ENCODE results near the gene SLC13A4.
"Not testable (repeated sequence)": the region's sequence is repeated elsewhere in the genome, so short reads cannot be mapped to it uniquely, and the experiment has no call there.

The SLC13A4 gene

DNA sequence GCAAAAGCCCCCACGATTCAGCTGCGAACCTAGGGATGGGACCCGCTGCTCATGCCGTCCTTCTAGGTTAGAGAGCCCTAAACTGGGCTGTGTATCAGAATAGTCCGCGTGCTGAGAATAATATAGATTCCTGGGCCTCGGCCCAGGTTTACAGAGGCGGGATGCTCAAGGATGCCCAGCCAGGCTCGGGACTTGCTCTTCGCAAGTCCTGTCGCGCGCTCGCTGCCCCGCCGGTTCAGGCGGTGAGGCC lies 65.9 kb downstream of the SLC13A4 start:
- no peak for DNase-seq (ENCODE audit: low spot score)

DNA sequence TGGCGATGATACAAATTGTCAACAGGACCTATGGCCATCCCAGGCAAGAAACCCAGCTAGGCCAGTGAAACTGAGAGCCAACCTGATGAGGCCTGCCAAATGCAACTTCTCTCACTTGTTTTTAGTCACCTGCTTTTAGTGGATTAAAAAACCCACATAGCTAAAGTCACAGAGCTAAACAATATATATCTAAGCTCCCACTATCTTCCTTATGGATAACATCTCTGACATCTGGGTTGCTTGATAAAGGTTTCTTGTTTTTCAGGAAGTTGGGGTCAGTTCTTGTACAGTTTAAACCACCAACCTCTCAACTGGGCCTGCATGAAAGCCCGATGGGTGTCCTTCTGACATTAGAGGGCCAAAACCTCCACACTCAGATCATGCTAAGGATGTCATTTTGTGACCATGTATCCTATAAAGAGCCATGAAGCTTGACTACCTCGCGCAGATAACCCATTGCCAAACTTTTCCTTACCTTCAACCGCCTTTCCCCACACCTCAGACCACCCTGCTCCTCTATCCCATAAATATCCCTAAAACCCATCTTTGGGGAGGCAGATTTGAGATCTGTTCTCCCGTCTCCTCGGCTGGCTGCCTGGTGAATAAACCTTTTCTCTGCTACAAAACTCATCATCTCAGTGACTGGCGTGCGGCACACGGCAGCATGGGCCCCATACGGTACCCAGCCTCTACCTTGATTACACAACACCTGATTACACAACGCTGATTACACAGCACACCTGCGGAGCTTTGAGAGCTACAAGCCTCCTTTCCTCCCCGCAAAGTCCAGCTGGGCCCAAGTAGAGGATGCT lies 66.5 kb downstream of the SLC13A4 start:
- DNase-seq (ENCODE audit: low spot score) = peak; percentile 25

DNA sequence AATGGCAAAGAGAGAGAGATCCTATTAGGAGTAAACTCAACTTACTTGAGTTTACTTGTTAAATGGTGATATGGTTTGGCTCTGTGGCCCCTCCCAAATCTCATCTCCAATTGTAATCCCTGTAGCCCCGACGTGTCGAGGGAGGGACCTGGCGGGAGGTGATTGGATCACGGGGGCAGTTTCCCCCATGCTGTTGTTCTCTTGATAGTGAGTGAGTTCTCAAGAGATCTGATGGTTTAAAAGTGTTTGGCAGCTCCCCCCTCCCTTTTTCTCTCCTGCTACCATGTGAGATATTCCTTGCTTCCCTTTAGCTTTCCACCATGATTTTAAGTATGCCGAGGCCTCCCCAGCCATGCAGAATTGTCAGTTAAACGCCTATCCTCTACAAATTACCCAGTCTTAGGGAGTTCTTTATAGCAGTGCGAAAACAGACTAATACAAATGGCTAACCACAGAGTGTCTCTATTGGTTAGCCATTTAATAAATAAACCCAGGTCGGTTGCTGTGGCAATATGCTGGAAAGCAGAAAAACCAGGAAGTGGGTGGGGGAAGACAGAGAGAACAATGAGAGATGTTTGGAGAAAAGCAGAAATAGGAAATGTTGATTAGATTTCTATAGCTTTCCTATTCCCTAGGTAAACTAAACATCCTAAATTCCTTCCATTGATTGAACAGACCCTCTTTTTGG lies 68.7 kb downstream of the SLC13A4 start:
- no peak for DNase-seq (ENCODE audit: low spot score)

DNA sequence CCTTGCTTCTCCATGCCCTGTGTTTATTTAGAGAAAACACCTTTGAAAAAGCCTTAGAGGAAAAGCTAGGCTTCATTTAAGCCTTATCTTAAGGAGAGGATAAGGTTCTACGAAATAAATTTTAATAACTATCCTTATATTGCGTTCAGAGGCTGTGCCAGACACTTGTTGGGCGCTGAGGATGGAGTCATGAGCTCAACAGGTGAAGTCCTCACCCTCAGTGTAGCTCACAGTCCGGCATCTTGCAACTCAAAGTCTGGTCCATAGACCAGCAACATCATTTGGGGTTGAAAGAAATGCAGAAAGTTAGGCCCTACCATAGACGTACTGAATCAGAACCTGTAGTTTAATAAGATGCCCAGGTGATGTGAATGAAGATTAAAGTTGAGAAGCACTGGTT lies 69.4 kb downstream of the SLC13A4 start:
- no peak for DNase-seq (ENCODE audit: low spot score)

DNA sequence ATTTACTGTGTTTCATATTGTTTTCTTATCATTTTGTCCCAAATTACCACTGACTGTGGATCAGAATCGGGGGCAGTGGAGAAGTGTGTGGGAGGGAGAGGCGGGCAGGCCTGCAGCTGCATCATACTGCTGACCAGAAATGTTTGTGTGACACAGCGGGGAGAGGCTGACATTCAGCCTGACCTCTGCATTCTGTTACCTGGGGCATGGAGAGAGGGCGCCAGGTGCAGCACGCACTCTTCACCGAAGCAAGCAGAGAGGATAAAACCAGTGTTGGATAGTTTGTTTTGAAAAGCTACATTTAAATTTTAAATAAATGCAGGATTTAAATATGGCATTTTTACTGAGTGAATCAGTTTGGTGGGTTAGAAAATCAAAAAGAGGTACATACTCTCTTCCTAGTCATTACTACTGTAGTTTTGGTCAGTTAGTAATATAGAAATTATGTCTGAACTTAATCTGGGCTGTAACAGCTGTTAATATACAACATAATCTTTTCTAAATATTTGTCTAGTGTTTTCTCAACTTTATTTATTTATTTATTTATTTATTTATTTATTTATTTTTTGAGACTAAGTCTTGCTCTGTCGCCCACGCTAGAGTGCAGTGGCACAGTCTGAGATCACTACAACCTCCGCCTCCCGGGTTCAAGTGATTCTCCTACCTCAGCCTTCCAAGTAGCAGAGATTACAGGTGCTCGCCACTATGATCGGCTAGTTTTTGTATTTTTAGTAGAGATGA lies 74.5 kb downstream of the SLC13A4 start:
- peak; percentile 57 for DNase-seq (ENCODE audit: low spot score)

DNA sequence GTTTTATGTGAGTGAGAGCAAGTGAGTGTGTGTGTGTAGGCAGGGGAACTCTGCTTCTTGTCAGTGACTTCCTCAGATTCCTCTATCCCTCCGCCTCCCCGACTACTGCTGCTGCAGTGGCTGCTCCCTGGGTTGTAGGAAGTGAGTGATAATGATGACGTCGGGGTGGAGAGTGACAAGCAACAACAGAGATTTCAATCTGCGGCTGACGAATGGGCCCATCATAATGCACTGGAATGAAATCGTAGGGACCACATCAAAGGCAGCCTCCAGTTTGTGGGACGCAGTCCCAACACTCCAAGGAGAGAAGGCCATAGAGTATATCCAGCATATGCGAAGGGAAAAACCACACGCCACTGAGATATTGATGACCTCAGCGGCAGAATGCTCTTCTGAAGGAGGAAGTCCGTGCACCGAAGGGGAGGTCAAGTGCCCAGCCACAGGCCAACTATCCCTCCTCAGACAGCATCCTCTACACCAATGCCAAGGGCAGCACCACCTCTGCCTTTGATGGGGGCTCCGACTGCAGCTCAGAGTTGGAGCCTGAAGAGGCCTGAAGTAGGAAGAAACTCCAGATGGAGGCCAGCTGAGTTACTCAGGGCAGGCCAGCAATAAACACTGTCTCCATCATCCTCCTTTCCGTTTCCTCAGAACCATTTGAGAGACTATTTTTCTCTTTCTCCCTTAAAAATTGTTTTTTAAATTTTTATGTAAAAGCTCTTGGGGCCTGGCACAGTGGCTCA lies 77.0 kb downstream of the SLC13A4 start:
- DNase-seq (ENCODE audit: low spot score) = no peak

DNA sequence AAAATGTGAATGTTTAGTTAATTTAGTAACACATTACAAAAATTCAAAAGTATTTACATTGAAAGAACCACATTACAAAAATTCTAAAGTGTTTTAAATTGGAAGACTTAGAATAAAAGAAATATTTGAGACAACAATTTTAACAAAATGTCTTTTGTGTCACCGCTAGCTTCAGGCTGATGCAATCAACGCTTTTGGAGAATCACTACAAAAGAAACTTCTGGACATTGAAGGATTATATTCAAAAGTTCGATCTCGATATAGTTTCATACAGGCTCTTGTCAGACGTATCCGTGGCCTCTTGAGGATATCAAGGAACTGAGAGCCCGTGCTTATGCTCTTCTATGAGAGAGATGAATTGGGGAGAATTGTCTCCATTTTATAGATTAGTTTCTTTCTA lies 79.8 kb downstream of the SLC13A4 start:
- no peak for DNase-seq (ENCODE audit: low spot score)

DNA sequence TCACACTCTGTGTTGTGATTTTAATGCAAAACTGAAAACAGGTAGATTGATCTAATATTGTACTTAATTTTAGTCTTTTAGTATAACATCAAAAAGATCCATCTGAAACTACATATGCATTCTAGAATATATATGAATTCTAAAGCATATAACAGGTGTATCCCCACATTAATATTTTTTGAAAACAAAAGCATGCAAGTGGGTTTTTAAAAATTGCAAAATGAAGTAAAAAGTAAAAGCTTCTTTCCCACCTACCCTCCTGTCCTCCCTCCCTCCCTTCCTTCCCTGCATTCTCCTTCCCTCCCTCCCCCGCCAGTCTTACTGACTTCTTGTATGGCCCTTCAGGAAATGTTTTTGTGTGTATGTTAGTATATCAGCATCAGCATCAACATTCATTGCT lies 80.2 kb downstream of the SLC13A4 start:
- no peak for DNase-seq (ENCODE audit: low spot score)

DNA sequence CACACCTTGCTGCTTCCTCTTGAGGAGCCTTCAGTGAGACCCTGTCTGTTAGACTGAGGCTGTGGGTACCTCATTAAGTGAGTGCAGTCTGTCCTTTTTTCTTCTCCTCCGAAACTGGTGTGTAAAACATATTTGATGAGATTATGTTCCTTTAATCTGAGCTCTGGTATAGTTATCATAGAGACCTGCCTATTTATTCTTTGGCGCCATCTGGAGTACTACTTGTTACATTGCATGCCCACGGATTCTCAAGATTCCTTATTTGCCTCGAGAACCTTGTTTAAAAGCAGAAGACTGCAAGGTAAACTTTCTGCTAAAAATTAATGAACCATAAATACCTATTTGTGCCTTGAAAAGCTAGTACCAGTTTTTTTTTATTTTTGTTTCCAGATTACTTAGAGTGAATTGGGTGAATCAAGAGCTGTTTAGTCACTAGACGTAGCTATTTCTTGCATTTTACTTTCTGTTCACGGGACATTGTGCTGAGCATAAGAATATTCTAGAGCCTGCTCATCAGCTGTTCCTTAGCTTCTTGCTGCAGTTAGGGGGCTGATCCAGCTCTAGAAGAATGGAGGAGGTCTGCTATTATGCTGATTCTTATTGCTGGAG lies 82.6 kb downstream of the SLC13A4 start:
- DNase-seq (ENCODE audit: low spot score) = peak; percentile 31

DNA sequence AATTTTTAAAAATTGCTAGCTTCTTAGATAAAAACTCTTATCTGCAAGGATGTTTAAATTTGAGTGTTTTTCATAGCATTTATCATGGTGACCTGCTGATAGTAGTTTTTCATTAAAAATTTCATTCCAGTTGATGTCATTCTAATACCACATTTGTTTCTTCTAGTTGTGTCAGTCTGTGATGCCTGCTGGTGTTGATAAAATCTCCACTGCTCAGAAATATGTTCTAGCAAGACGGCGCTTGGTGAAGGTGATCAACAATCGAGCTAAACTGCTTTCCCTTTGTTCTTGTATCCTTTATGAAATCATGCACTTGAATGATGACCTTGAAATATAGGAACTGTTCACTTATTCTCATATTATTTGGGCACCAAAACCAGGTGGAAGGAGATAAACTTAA lies 83.3 kb downstream of the SLC13A4 start:
- no peak for DNase-seq (ENCODE audit: low spot score)

DNA sequence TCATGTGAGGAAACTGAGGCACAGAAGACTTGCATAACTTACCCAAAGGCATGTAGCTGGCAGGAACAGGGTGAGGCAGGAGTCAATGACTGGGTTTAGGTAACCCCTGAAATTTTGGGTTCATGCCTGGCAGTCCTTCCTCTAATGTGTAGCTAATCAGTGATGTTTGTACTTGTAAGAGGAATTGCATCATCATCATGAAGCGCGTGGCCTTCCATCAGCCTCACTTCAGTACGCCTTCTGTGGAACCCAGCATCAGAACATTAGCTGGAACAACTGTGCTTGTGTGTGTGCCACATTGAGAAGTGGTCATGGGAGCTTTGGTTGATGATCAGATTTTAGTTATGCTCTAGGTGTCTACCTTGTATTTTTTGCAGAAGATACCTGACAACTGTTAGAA lies 83.8 kb downstream of the SLC13A4 start:
- DNase-seq (ENCODE audit: low spot score) = no peak

DNA sequence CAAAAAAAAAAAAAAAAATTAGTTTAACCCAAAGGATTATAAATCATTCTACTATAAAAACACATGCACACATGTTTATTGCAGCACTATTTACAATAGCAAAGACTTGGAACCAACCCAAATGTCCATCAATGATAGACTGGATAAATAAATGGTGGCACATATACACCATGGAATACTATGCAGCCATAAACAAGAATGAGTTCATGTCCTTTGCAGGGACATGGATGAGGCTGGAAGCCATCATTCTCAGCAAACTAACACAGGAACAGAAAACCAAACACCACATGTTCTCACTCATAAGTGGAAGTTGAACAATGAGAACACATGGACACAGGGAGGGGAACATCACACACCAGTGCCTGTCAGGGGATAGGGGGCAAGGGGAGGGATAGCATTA lies 88.3 kb downstream of the SLC13A4 start:
- DNase-seq (ENCODE audit: low spot score) = not testable (repeated sequence)

DNA sequence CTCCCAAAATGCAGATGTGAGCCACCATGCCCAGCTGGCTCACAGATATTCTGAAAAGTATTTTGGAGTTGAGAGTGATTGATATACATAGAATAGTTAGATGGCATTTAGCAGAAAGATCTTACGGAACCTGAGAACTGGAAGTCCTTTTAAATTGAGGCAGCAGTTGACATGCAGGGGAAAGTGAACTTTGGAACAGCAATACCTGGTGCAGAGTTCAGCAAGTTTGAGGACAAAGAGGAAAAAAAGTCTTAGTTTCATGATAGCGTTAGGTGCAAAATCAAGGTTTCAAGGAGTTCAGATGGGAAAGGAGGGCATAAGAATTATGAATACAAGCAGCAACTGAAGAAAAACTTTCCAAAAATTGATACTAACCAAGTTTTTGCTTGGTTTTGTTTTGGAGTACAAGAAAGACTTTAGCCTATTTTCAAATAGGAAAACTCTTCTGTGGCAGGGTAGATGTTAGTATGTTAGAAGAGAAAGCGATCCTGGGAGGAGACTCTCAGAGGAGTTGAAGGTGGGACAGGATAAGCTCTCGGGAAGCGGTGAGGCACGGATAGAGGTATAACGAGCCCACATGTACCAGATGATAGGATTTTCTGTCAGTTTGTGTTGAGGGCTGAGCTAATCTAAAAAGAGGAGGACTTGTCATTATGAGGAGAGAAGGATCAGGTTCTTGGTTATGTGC lies 93.7 kb downstream of the SLC13A4 start:
- DNase-seq (ENCODE audit: low spot score) = no peak
